PC-9 (cell line): ENCODE data around the gene PNKP. TPM values are rescaled to one million over a fixed set of nuclear protein-coding genes. Genes with fewer than 3 reads are reported as not detected.

Experiments used
- BruUV-seq: library from RNA; stranded (reverse); fragments of 400-500 nt; replicated peaks from 2 replicates; lab custom pipeline; 2021; lab: Mats Ljungman, UMichigan
- CTCF ChIA-PET: fragments of 300-600 bp; sonication (Branson Sonifier 250); formaldehyde crosslinking; loops from one replicate; lab custom pipeline; 2022; ENCODE audit warnings: antibody characterized with exemption; lab: Charles Lee
- POLR2A ChIA-PET: fragments of 300-600 bp; sonication (Branson Sonifier 250); formaldehyde crosslinking; loops from one replicate; lab custom pipeline; 2022; ENCODE audit warnings: antibody characterized with exemption; ENCODE audit not compliant: unreplicated experiment; lab: Charles Lee
- DNase-seq, 2 experiments: peaks; one replicate each; pipeline versions ENCODE4 v3.0.0 to v3.0.0-alpha.2; 2015 to 2022; ENCODE audit warnings: mixed read lengths in 1 of 2
- H2AFZ ChIP-seq: fragments of 200-600 bp; sonication (generic); 2 replicates; pipeline ENCODE4 v1.8.1; 2017; ENCODE audit warnings: antibody characterized with exemption
- H3F3A ChIP-seq: fragments of 200-600 bp; sonication (generic); 2 replicates; pipeline ENCODE4 v1.8.1; 2017; ENCODE audit warnings: antibody characterized with exemption, mild to moderate bottlenecking, low read depth; ENCODE audit not compliant: insufficient read depth
- H3K27ac ChIP-seq: fragments of 200-600 bp; sonication (generic); 2 replicates; pipeline ENCODE4 v1.6.1; 2016; ENCODE audit warnings: mixed run types
- H3K27me3 ChIP-seq: fragments of 200-600 bp; sonication (generic); 2 replicates; pipeline ENCODE4 v1.6.1; 2016; ENCODE audit warnings: low read depth, mixed run types; ENCODE audit not compliant: insufficient read depth
- H3K36me3 ChIP-seq: fragments of 200-600 bp; sonication (generic); 2 replicates; pipeline ENCODE4 v1.6.1; 2016; ENCODE audit warnings: low read depth, mixed run types
- H3K4me1 ChIP-seq: fragments of 200-600 bp; sonication (generic); replicated peaks from 2 replicates; pipeline ENCODE4 v1.6.1; 2016; ENCODE audit warnings: mixed run types; ENCODE audit not compliant: insufficient read depth
- H3K4me2 ChIP-seq: fragments of 200-600 bp; sonication (generic); 2 replicates; pipeline ENCODE4 v1.6.1; 2017; ENCODE audit warnings: mixed run types
- H3K4me3 ChIP-seq: fragments of 200-600 bp; sonication (generic); 2 replicates; pipeline ENCODE4 v1.6.1; 2016; ENCODE audit warnings: mixed run types
- H3K79me2 ChIP-seq: fragments of 200-600 bp; sonication (generic); 2 replicates; pipeline ENCODE4 v1.6.1; 2017; ENCODE audit warnings: low read depth, mixed run types
- H3K9me2 ChIP-seq: fragments of 200-600 bp; sonication (generic); 2 replicates; pipeline ENCODE4 v1.8.1; 2017; ENCODE audit warnings: mild to moderate bottlenecking; ENCODE audit not compliant: insufficient read depth
- H3K9me3 ChIP-seq: fragments of 200-600 bp; sonication (generic); 2 replicates; pipeline ENCODE4 v1.8.1; 2016; ENCODE audit warnings: low read depth; ENCODE audit not compliant: insufficient read depth
- H4K20me1 ChIP-seq: fragments of 200-600 bp; sonication (generic); 2 replicates; pipeline ENCODE4 v1.8.1; 2017; ENCODE audit not compliant: insufficient read depth
- EZH2 ChIP-seq: fragments of 200-600 bp; sonication (generic); IDR thresholded peaks from 2 replicates; pipeline ENCODE4 v1.8.0; 2017; ENCODE audit warnings: antibody characterized with exemption, low read depth
- intact Hi-C: fragments of 100-400 bp; cut with micrococcal nuclease; formaldehyde crosslinking; loops from one replicate; pipeline ENCODE4 v1.10.0; 2022; ENCODE audit not compliant: unreplicated experiment
- total RNA-seq: library from RNA; stranded (reverse); gene quantifications from 2 replicates; pipeline ENCODE4 v1.2.3, GENCODE V29; 2021
- TF ChIP-seq, protein P1 (sequence below): fragments of 200-600 bp; sonication (generic); conservative IDR thresholded peaks from 2 replicates; pipeline ENCODE4 v1.6.1; 2017; ENCODE audit warnings: mixed run types, antibody characterized with exemption, mild to moderate bottlenecking, moderate library complexity

Gene PNKP
- total RNA-seq, 1 experiment from 2014 or later: 82.7 TPM

DNA sequence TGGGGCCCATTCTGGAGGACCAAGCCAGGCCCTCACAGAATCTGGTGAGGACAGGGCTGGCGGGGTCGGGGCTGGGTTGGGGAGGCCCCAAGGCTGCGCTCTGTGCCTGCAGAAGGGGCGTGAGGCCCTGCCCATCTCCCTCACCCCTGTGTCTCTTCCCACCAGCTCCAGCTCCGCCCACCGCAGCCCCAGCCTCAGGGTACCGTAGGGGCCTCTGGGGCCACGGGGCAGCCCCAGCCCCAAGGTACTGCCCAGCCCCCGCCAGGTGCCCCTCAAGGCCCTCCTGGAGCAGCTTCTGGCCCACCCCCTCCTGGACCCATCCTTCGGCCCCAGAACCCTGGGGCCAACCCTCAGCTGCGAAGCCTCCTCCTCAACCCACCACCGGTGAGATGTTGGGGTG lies 31.8 kb downstream of the PNKP start:
- H3K27ac ChIP-seq: no peak overlapping the region
- no peak for TF ChIP-seq EZH2
- TF ChIP-seq, protein P1, sequence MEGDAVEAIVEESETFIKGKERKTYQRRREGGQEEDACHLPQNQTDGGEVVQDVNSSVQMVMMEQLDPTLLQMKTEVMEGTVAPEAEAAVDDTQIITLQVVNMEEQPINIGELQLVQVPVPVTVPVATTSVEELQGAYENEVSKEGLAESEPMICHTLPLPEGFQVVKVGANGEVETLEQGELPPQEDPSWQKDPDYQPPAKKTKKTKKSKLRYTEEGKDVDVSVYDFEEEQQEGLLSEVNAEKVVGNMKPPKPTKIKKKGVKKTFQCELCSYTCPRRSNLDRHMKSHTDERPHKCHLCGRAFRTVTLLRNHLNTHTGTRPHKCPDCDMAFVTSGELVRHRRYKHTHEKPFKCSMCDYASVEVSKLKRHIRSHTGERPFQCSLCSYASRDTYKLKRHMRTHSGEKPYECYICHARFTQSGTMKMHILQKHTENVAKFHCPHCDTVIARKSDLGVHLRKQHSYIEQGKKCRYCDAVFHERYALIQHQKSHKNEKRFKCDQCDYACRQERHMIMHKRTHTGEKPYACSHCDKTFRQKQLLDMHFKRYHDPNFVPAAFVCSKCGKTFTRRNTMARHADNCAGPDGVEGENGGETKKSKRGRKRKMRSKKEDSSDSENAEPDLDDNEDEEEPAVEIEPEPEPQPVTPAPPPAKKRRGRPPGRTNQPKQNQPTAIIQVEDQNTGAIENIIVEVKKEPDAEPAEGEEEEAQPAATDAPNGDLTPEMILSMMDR: no peak
- H3K36me3 ChIP-seq: peaks cover 17% of the 10 kb centered on the region
- no peaks in the 10 kb centered on the region for H3K27me3 ChIP-seq
- intact Hi-C loops: no loop called here
- no TSS peak for BruUV-seq
- no peak overlapping the region for H3K4me3 ChIP-seq
- no peaks in the 10 kb centered on the region for H3K9me3 ChIP-seq
- ChIA-PET CTCF (no interaction called here), POLR2A (no interaction called here)
- H4K20me1 ChIP-seq: peaks cover 12% of the 10 kb centered on the region; the same call in 1 of the 2 replicates
- H3K9me2 ChIP-seq: no peaks in the 10 kb centered on the region
- no peak overlapping the region for H3K4me2 ChIP-seq
- no peak for DNase-seq
- no peaks in the 10 kb centered on the region for H3K79me2 ChIP-seq
- H3F3A ChIP-seq: peaks cover 5% of the 10 kb centered on the region
- H3K4me1 ChIP-seq: no peaks in the 10 kb centered on the region
- H2AFZ ChIP-seq: no peak overlapping the region

DNA sequence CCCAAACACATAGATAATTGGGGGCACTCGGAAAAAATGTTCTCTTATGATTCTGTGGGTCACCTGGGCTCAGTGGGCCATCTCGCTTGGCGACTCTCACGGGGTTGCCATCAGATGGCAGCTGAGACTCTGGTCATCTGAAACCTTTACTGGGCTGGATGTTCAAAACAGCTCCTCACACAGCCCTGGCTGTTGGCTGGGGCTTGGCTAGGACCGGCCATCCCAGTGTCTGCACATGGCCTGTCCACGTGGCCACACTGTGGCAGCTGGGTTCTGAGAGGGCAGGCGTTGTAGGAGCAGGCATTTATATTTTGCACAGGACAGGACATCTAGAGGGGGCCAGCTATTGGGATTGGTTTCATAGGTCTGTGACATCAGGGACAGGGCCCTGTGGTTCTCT lies 33.8 kb downstream of the PNKP start:
- no peak overlapping the region for H3K4me2 ChIP-seq
- no peak overlapping the region for H2AFZ ChIP-seq
- no peak for DNase-seq
- no peak overlapping the region for H3K27ac ChIP-seq
- H3K9me3 ChIP-seq: no peaks in the 10 kb centered on the region
- BruUV-seq: no TSS peak
- H3K4me1 ChIP-seq: no peaks in the 10 kb centered on the region
- H3K9me2 ChIP-seq: no peaks in the 10 kb centered on the region
- intact Hi-C loops: no loop called here
- no peaks in the 10 kb centered on the region for H3F3A ChIP-seq
- no peaks in the 10 kb centered on the region for H3K79me2 ChIP-seq
- H4K20me1 ChIP-seq: peaks cover 13% of the 10 kb centered on the region; the same call in 1 of the 2 replicates
- 0 out of 2 replicates have a peak, but pooled peaks cover 5% of the 10 kb centered on the region for H3K36me3 ChIP-seq
- TF ChIP-seq EZH2: no peak
- TF ChIP-seq, protein P1: no peak
- H3K4me3 ChIP-seq: no peak overlapping the region
- CTCF ChIA-PET: no interaction called here
- H3K27me3 ChIP-seq: no peaks in the 10 kb centered on the region
- POLR2A ChIA-PET: no interaction called here

DNA sequence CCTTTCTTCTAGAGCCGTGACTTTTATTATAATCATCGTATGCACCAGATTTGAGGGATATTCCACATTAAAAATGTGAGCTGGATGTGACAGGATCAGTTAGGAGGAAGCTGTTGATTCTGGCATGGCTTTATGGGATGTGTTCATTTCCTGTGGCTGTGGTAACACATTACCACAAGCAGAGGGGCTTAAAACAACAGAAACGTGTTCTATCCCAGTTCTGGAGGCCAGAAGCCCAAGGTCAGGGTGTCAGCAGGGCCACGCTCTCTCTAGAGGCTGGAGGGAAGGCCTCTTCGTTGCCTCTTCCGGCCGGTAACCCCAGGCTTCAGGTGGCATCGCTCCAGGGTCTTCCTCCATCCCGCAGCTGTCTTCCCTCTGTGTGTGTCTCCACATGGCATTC lies 34.8 kb downstream of the PNKP start:
- H3K27ac ChIP-seq: no peak overlapping the region
- intact Hi-C loops: no loop called here
- H4K20me1 ChIP-seq: peaks cover 23% of the 10 kb centered on the region
- no peaks in the 10 kb centered on the region for H3K79me2 ChIP-seq
- H3K4me2 ChIP-seq: no peak overlapping the region
- no peak for DNase-seq
- H3F3A ChIP-seq: no peaks in the 10 kb centered on the region
- ChIA-PET POLR2A (interaction anchor here (0.6 kb wide), 1 partner anchor 96 kb away, joined by 9 read pairs; no protein-coding TSS in a partner anchor), CTCF (no interaction called here)
- no TSS peak for BruUV-seq
- TF ChIP-seq, protein P1: no peak
- TF ChIP-seq EZH2: no peak
- H2AFZ ChIP-seq: no peak overlapping the region
- H3K27me3 ChIP-seq: no peaks in the 10 kb centered on the region
- no peaks in the 10 kb centered on the region for H3K9me3 ChIP-seq
- no peaks in the 10 kb centered on the region for H3K9me2 ChIP-seq
- 0 out of 2 replicates have a peak, but pooled peaks cover 5% of the 10 kb centered on the region for H3K36me3 ChIP-seq
- no peaks in the 10 kb centered on the region for H3K4me1 ChIP-seq
- no peak overlapping the region for H3K4me3 ChIP-seq
